Activated CD8-positive, alpha-beta T cell treated with anti-CD3 and anti-CD28 coated beads, Interleukin-2, amount 10 ng/mL, durations not matched to agents 7 days and 5 days (primary cell): ENCODE data around the gene ABCA2. TPM values are rescaled to one million over a fixed set of nuclear protein-coding genes. Genes with fewer than 3 reads are reported as not detected.

ENCODE experiments used
- ATAC-seq: fragments of 150-1000 bp; cut with Tn5 transposase; one replicate; pipeline ENCODE4 v1.10.0; 2021; ENCODE audit warnings: moderate library complexity
- CTCF ChIA-PET: fragments of 350-600 bp; sonication (Branson Sonifier 250); formaldehyde crosslinking; loops from one replicate; lab custom pipeline; 2021; ENCODE audit warnings: antibody characterized with exemption; lab: Charles Lee
- POLR2A ChIA-PET: fragments of 350-600 bp; sonication (Branson Sonifier 250); formaldehyde crosslinking; loops from one replicate; lab custom pipeline; 2021; ENCODE audit warnings: antibody characterized with exemption; lab: Charles Lee
- DNase-seq: peaks from one replicate; pipeline ENCODE4 v3.0.0-alpha.2; 2020
- H3K27ac Mint-ChIP-seq: one replicate; pipeline ENCODE4 v1.8.0; 2021; ENCODE audit warnings: mild to moderate bottlenecking, mixed read lengths
- H3K27me3 Mint-ChIP-seq: one replicate; pipeline ENCODE4 v1.8.0; 2021; ENCODE audit warnings: low read depth, mixed read lengths
- H3K36me3 Mint-ChIP-seq: one replicate; pipeline ENCODE4 v1.8.0; 2021; ENCODE audit warnings: low read depth, mixed read lengths
- H3K4me1 Mint-ChIP-seq: one replicate; pipeline ENCODE4 v1.8.0; 2021; ENCODE audit warnings: low read depth, mixed read lengths
- H3K4me3 Mint-ChIP-seq: one replicate; pipeline ENCODE4 v1.8.0; 2021; ENCODE audit warnings: mild to moderate bottlenecking, mixed read lengths
- H3K9me3 Mint-ChIP-seq: one replicate; pipeline ENCODE4 v1.8.0; 2022; ENCODE audit warnings: mixed read lengths; ENCODE audit not compliant: insufficient read depth
- total RNA-seq, 2 experiments: library from RNA; stranded (reverse); gene quantifications; one replicate each; pipeline ENCODE4 v1.2.3, GENCODE V29; 2021

The ABCA2 gene
- total RNA-seq, 2 experiments from 2014 or later: 61.5 to 62.0 TPM

GRCh38 chr9:136997830-136998234, 30.2 kb downstream of the ABCA2 start:
- Mint-ChIP-seq H3K27me3 (no peaks in the 10 kb centered on the region), H3K9me3 (no peaks in the 10 kb centered on the region), H3K4me3 (peak overlapping the region; percentile 50), H3K36me3 (peaks cover 10% of the 10 kb centered on the region), H3K27ac (peak overlapping the region; percentile 87), H3K4me1 (peaks cover 69% of the 10 kb centered on the region)
- CTCF ChIA-PET: interaction anchor here (1.1 to 5.8 kb wide), 3 partner anchors 31 to 156 kb away, joined by 3 to 43 read pairs (median 7); partner anchors contain the start of gene AJM1
- POLR2A ChIA-PET: no interaction called here
- ATAC-seq (no peak), DNase-seq (peak; percentile 65)

GRCh38 chr9:136997371-136997770, 30.7 kb downstream of the ABCA2 start:
- DNase-seq (no peak), ATAC-seq (no peak)
- peak overlapping the region; percentile 87 for H3K27ac Mint-ChIP-seq
- H3K27me3 Mint-ChIP-seq: no peaks in the 10 kb centered on the region
- peaks cover 69% of the 10 kb centered on the region for H3K4me1 Mint-ChIP-seq
- H3K4me3 Mint-ChIP-seq: peak overlapping the region; percentile 50
- ChIA-PET POLR2A (no interaction called here), CTCF (interaction anchor here (1.1 to 5.8 kb wide), 3 partner anchors 32 to 155 kb away, joined by 3 to 43 read pairs (median 7); partner anchors contain the start of gene AJM1)
- H3K9me3 Mint-ChIP-seq: no peaks in the 10 kb centered on the region
- H3K36me3 Mint-ChIP-seq: peaks cover 10% of the 10 kb centered on the region

GRCh38 chr9:136996361-136997292, 31.4 kb downstream of the ABCA2 start, which contains the start of gene CLIC3:
Gene CLIC3 (minus strand): TSS chr9:136996568. CDS start chr9:136996543, 25 bp downstream.
- H3K27me3 Mint-ChIP-seq: no peaks in the 10 kb centered on the region
- CTCF ChIA-PET: interaction anchor here (0.8 to 5.8 kb wide), 7 partner anchors 31 to 204 kb away, joined by 3 to 43 read pairs (median 6); partner anchors contain the start of genes ABCA2, AJM1 and NPDC1
- no peaks in the 10 kb centered on the region for H3K9me3 Mint-ChIP-seq
- H3K27ac Mint-ChIP-seq: peak within 1 kb of the TSS; percentile 87
- peaks cover 10% of the 10 kb centered on the region for H3K36me3 Mint-ChIP-seq
- peak within 1 kb of the TSS; percentile 46 for H3K4me3 Mint-ChIP-seq
- POLR2A ChIA-PET: interaction anchor here (0.5 to 1.0 kb wide), 2 partner anchors 87 to 206 kb away, joined by 3 read pairs; no protein-coding TSS in a partner anchor
- H3K4me1 Mint-ChIP-seq: peaks cover 70% of the 10 kb centered on the region
- DNase-seq: peak; percentile 78
- ATAC-seq: peak; percentile 20

GRCh38 chr9:136995772-136996311, 32.2 kb downstream of the ABCA2 start:
- ATAC-seq: no peak
- no peak for DNase-seq
- H3K36me3 Mint-ChIP-seq: peaks cover 10% of the 10 kb centered on the region
- H3K4me1 Mint-ChIP-seq: peaks cover 70% of the 10 kb centered on the region
- no peaks in the 10 kb centered on the region for H3K9me3 Mint-ChIP-seq
- H3K27me3 Mint-ChIP-seq: no peaks in the 10 kb centered on the region
- H3K27ac Mint-ChIP-seq: peak overlapping the region; percentile 87
- peak overlapping the region; percentile 46 for H3K4me3 Mint-ChIP-seq
- CTCF ChIA-PET: interaction anchor here (0.8 to 5.8 kb wide), 7 partner anchors 32 to 203 kb away, joined by 3 to 43 read pairs (median 6); partner anchors contain the start of genes ABCA2, AJM1 and NPDC1
- POLR2A ChIA-PET: interaction anchor here (0.5 to 1.0 kb wide), 2 partner anchors 86 to 206 kb away, joined by 3 read pairs; no protein-coding TSS in a partner anchor

- H3K36me3 Mint-ChIP-seq: peaks cover 10% of the 10 kb centered on the region
- DNase-seq (no peak), ATAC-seq (no peak)
- no peaks in the 10 kb centered on the region for H3K9me3 Mint-ChIP-seq
- H3K4me1 Mint-ChIP-seq: peaks cover 67% of the 10 kb centered on the region
- no peak overlapping the region for H3K27ac Mint-ChIP-seq
- POLR2A ChIA-PET: interaction anchor here (1.0 kb wide), 1 partner anchor 85 kb away, joined by 3 read pairs; no protein-coding TSS in a partner anchor
- CTCF ChIA-PET: interaction anchor here (0.9 to 5.8 kb wide), 6 partner anchors 32 to 153 kb away, joined by 3 to 43 read pairs (median 6); partner anchors contain the start of genes ABCA2, AJM1 and NPDC1
- H3K27me3 Mint-ChIP-seq: no peaks in the 10 kb centered on the region
- no peak overlapping the region for H3K4me3 Mint-ChIP-seq
Measured at GRCh38 chr9:136995362-136995761, 32.7 kb downstream of the ABCA2 start.

GRCh38 chr9:136994888-136995230, 33.2 kb downstream of the ABCA2 start:
- DNase-seq: no peak
- no peak overlapping the region for H3K27ac Mint-ChIP-seq
- H3K9me3 Mint-ChIP-seq: no peaks in the 10 kb centered on the region
- no peak for ATAC-seq
- H3K36me3 Mint-ChIP-seq: peaks cover 10% of the 10 kb centered on the region
- ChIA-PET CTCF (no interaction called here), POLR2A (no interaction called here)
- no peak overlapping the region for H3K4me3 Mint-ChIP-seq
- H3K4me1 Mint-ChIP-seq: peaks cover 62% of the 10 kb centered on the region
- H3K27me3 Mint-ChIP-seq: peaks cover 4% of the 10 kb centered on the region

GRCh38 chr9:136994180-136994887, 33.7 kb downstream of the ABCA2 start:
- ATAC-seq (no peak), DNase-seq (no peak)
- no peak overlapping the region for H3K27ac Mint-ChIP-seq
- peaks cover 10% of the 10 kb centered on the region for H3K36me3 Mint-ChIP-seq
- peak overlapping the region; percentile 84 for H3K4me3 Mint-ChIP-seq
- CTCF ChIA-PET: interaction anchor here (1.4 to 4.2 kb wide), 3 partner anchors 34 to 46 kb away, joined by 6 to 40 read pairs (median 28); partner anchors contain the start of gene ABCA2
- H3K9me3 Mint-ChIP-seq: no peaks in the 10 kb centered on the region
- POLR2A ChIA-PET: no interaction called here
- peaks cover 7% of the 10 kb centered on the region for H3K27me3 Mint-ChIP-seq
- H3K4me1 Mint-ChIP-seq: peaks cover 58% of the 10 kb centered on the region

GRCh38 chr9:136992819-136993369, 35.1 kb downstream of the ABCA2 start:
- peaks cover 12% of the 10 kb centered on the region for H3K27me3 Mint-ChIP-seq
- peak overlapping the region; percentile 87 for H3K27ac Mint-ChIP-seq
- peaks cover 44% of the 10 kb centered on the region for H3K4me1 Mint-ChIP-seq
- peak overlapping the region; percentile 84 for H3K4me3 Mint-ChIP-seq
- ATAC-seq (no peak), DNase-seq (no peak)
- H3K36me3 Mint-ChIP-seq: peaks cover 10% of the 10 kb centered on the region
- H3K9me3 Mint-ChIP-seq: no peaks in the 10 kb centered on the region
- ChIA-PET POLR2A (interaction anchor here (0.6 to 1.9 kb wide), 5 partner anchors 11 to 476 kb away, joined by 3 to 7 read pairs (median 4); no protein-coding TSS in a partner anchor), CTCF (interaction anchor here (0.7 to 4.2 kb wide), 11 partner anchors 12 to 150 kb away, joined by 3 to 40 read pairs (median 5); partner anchors contain the start of genes ABCA2 and AJM1)

- H3K9me3 Mint-ChIP-seq: no peaks in the 10 kb centered on the region
- ChIA-PET CTCF (interaction anchor here (0.6 to 4.2 kb wide), 12 partner anchors 8 to 265 kb away, joined by 3 to 40 read pairs (median 5); partner anchors contain the start of genes ABCA2 and AJM1), POLR2A (interaction anchor here (0.6 to 1.9 kb wide), 11 partner anchors 8 to 475 kb away, joined by 3 to 10 read pairs (median 4); no protein-coding TSS in a partner anchor)
- ATAC-seq: peak; percentile 87
- peaks cover 15% of the 10 kb centered on the region for H3K27me3 Mint-ChIP-seq
- H3K4me1 Mint-ChIP-seq: peaks cover 37% of the 10 kb centered on the region
- peak; percentile 96 for DNase-seq
- peak within 1 kb of the TSS; percentile 84 for H3K4me3 Mint-ChIP-seq
- H3K27ac Mint-ChIP-seq: peak within 1 kb of the TSS; percentile 87
- peaks cover 10% of the 10 kb centered on the region for H3K36me3 Mint-ChIP-seq
Measured at GRCh38 chr9:136991993-136992818, 35.8 kb downstream of the ABCA2 start, which contains the start of gene PAXX. Gene PAXX (plus strand): TSS chr9:136992422. CDS start chr9:136992444, 22 bp downstream.
